ENCODE results near the gene OOEP. TPM values are rescaled to one million over a fixed set of nuclear protein-coding genes. Genes with fewer than 3 reads are reported as not detected.
"Not testable (repeated sequence)": the region's sequence is repeated elsewhere in the genome, so short reads cannot be mapped to it uniquely, and the experiment has no call there.

OOEP gene
- under 1 TPM in 1 of 3 donors, not detected in 2; 0.29 TPM for polyA plus RNA-seq

DNA sequence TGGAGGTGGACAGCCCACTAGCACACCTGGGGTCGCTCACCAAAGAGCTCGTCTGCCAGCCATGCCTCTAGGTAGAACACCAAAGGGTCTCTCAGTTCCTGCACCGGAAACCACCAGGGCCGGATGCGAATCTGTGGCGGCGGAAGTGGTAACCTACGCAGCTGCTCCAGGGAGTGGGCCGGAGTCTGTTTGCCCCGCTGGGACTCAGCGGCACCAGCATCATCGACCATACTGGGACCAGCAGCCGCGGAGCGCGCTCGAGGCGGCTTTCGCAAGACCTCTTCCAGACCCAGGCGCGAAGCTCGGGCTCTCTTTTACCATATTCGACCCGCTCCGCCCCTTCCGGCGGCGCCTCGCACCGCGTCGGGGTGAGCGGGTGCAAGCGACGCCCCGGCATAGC lies at the start of gene OOEP:
OOEP (minus strand) TSS at position 335 of the 400 bp plus-strand sequence; CDS start at position 230, 105 bp downstream.
- H3K4me3 Mint-ChIP-seq = no peak within 1 kb of the TSS
- no peaks in the 10 kb centered on the region for H3K36me3 Mint-ChIP-seq
- peaks cover 0 to 4% (median 0%) of the 10 kb centered on the region in 6 donors for H3K9me3 Mint-ChIP-seq
- no peak within 1 kb of the TSS for H3K27ac Mint-ChIP-seq
- no peaks in the 10 kb centered on the region for H3K4me1 Mint-ChIP-seq
- peaks cover 0 to 4% (median 2%) of the 10 kb centered on the region in 3 donors for H3K27me3 Mint-ChIP-seq (ENCODE audit: low read depth in 3 of 3)
- DNase-seq = no peak

DNA sequence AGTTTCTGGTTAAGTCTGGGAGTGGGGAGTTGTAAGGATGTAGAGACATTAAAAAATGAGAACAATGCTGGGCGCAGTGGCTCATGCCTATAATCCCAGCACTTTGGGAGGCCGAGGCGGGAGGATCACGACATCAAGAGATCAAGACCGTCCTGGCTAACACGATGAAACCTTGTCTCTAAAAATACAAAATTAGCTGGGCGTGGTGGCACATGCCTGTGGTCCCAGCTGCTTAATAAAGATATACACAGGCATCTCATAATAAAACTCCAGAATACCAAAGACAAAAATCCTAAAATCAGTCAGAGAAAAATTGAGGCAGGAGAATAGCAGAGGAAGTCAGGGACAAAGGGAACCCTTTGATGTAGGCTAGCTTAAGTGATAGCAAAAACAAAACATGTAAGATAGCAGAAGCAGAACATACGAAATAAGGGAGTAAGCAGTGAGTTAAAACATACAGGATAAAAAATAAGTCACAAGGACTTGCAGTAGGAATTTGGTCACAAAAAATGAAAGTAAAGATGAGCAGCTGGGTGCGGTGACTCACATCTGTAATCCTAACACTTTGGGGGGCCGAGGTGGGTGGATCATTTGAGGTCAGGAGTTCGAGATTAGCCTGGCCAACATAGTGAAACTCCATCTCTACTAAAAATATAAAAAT lies 48.5 kb upstream of the OOEP start:
- no peaks in the 10 kb centered on the region for H3K9me3 Mint-ChIP-seq

DNA sequence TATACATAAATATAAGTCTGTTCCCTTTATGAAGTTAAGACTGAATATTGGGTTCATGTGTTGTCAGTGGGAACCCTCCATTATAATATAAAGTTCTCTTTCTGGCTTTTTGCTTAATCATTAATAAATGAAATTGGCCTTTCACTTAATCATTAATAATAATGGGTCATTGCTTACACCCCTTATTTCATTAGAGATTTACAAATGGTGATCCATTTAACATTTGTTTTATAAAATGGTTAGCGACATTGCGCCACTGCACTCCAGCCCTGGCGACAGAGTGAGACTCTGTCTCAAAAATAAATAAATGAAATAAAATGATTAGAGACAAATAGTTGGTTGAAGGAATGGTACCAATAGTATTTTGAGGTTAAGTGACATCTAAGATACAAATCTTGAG lies 43.4 kb upstream of the OOEP start:
- Mint-ChIP-seq H3K4me3 (no peak overlapping the region), H3K36me3 (peaks cover 11 to 25% (median 13%) of the 10 kb centered on the region in 3 donors)

More for the DNA sequence above, 48.5 kb upstream of the OOEP start:
- peaks cover 11 to 31% (median 23%) of the 10 kb centered on the region in 3 donors for H3K36me3 Mint-ChIP-seq
- peak in 2 of 3 donors; percentile 8 to 9 for DNase-seq
- peak overlapping the region in 4 of 5 donors; percentile 6 to 70 (median 54) for H3K4me3 Mint-ChIP-seq
- peaks cover 31 to 33% of the 10 kb centered on the region in 2 donors for H3K4me1 Mint-ChIP-seq
- H3K27me3 Mint-ChIP-seq (ENCODE audit: low read depth in 3 of 3) = peaks cover 5 to 12% (median 7%) of the 10 kb centered on the region in 3 donors
- H3K27ac Mint-ChIP-seq = peak overlapping the region; percentile 14 to 92 (median 52)

DNA sequence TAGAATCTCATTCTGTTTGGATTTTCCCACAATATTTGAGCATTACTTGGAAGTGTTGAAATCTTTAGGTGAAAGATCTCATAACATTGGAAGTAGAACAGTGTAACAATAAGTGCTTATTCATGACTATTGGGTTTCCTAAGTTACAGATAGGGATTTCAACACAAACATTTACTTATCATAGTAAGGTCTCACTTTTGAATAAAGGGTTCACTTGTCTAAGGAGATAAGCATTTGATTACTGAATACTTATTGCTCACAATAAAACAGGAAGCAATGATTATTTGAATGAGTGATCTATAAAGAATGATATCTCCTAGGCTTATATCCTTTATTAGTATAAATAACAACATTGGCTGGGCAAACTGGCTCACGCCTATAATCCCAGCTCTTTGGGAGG lies 39.7 kb upstream of the OOEP start:
- Mint-ChIP-seq H3K4me3 (no peak overlapping the region), H3K27ac (no peak overlapping the region), H3K4me1 (no peaks in the 10 kb centered on the region), H3K36me3 (peaks cover 0 to 9% (median 9%) of the 10 kb centered on the region in 3 donors), H3K27me3 (ENCODE audit: low read depth in 3 of 3) (no peaks in the 10 kb centered on the region), H3K9me3 (no peaks in the 10 kb centered on the region)
- no peak for DNase-seq

More for the DNA sequence above, 43.4 kb upstream of the OOEP start:
- Mint-ChIP-seq H3K9me3 (no peaks in the 10 kb centered on the region), H3K27ac (no peak overlapping the region), H3K27me3 (ENCODE audit: low read depth in 3 of 3) (peaks cover 0 to 1% (median 0%) of the 10 kb centered on the region in 3 donors), H3K4me1 (peaks cover 4 to 5% of the 10 kb centered on the region in 2 donors)
- no peak for DNase-seq

GRCh38 chr6:73400656-73401055 lies 31.0 kb upstream of the OOEP start:
- Mint-ChIP-seq H3K27me3 (ENCODE audit: low read depth in 3 of 3) (peaks cover 0 to 1% (median 0%) of the 10 kb centered on the region in 3 donors), H3K4me3 (no peak overlapping the region), H3K9me3 (no peaks in the 10 kb centered on the region), H3K4me1 (no peaks in the 10 kb centered on the region), H3K27ac (no peak overlapping the region), H3K36me3 (no peaks in the 10 kb centered on the region)
- DNase-seq = no peak

- DNase-seq = no peak
- Mint-ChIP-seq H3K9me3 (no peaks in the 10 kb centered on the region), H3K36me3 (no peaks in the 10 kb centered on the region), H3K4me1 (peaks cover 6% of the 10 kb centered on the region in 2 donors), H3K27me3 (ENCODE audit: low read depth in 3 of 3) (peaks cover 0 to 6% (median 0%) of the 10 kb centered on the region in 3 donors), H3K27ac (no peak overlapping the region), H3K4me3 (no peak overlapping the region)
Measured at GRCh38 chr6:73395875-73396274, 26.2 kb upstream of the OOEP start.

DNA sequence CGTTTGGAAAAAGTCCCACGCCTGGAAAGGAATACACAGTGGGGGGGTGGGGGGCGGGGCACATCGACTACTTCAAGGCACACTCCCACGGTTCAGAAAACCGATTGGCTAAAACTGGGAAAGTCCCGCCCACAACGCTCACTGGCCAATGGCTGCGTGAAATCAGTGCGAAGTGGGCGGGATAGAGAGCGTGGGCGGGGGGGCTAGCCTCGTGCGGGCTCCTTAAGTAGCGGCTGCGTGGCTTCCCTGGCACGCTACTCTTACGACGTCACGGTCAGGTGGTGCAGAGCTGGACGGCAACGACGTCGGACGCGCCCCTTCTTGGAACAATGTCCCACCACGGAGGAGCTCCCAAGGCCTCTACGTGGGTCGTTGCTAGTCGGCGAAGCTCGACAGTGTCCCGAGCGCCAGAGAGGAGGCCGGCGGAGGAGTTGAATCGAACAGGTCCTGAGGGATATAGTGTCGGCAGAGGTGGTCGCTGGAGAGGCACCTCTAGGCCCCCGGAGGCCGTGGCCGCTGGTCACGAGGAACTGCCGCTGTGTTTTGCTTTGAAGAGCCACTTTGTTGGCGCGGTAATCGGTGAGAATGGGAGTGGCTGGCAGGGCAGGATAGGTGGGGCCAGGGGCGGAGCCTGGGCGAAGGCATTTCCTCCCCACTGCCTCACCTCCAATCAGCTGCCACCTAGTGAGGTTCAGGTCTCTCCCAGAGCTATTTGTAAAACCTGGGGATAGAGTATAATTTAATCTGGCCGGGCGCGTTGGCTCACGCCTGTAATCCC lies 25.1 kb upstream of the OOEP start, which contains the start of gene DDX43:
DDX43 (plus strand) TSS at position 252 of the 778 bp plus-strand sequence; CDS start at position 330, 78 bp downstream.
- H3K27ac Mint-ChIP-seq = peak within 1 kb of the TSS; percentile 48 to 94 (median 82)
- no peaks in the 10 kb centered on the region for H3K36me3 Mint-ChIP-seq
- peaks cover 9 to 11% of the 10 kb centered on the region in 2 donors for H3K4me1 Mint-ChIP-seq
- peak; percentile 43 to 61 (median 47) for DNase-seq
- H3K4me3 Mint-ChIP-seq = peak within 1 kb of the TSS; percentile 60 to 89 (median 77)
- no peaks in the 10 kb centered on the region for H3K9me3 Mint-ChIP-seq
- peaks cover 0 to 6% (median 3%) of the 10 kb centered on the region in 3 donors for H3K27me3 Mint-ChIP-seq (ENCODE audit: low read depth in 3 of 3)

- Mint-ChIP-seq H3K27ac (no peak overlapping the region), H3K36me3 (no peaks in the 10 kb centered on the region), H3K9me3 (no peaks in the 10 kb centered on the region), H3K27me3 (ENCODE audit: low read depth in 3 of 3) (peaks cover 0 to 9% (median 3%) of the 10 kb centered on the region in 3 donors), H3K4me1 (peaks cover 23 to 26% of the 10 kb centered on the region in 2 donors), H3K4me3 (peak overlapping the region in 1 of 5 donors; percentile 9)
- no peak for DNase-seq
Measured at GRCh38 chr6:73393278-73393677, 23.6 kb upstream of the OOEP start.

- not testable (repeated sequence) for H3K27ac Mint-ChIP-seq; DNase-seq; H3K36me3 Mint-ChIP-seq; H3K27me3 Mint-ChIP-seq (ENCODE audit: low read depth in 3 of 3); H3K4me3 Mint-ChIP-seq; H3K9me3 Mint-ChIP-seq
- H3K4me1 Mint-ChIP-seq = peaks cover 25 to 30% of the 10 kb centered on the region in 2 donors
Measured at GRCh38 chr6:73392188-73392587, 22.5 kb upstream of the OOEP start.

- Mint-ChIP-seq H3K9me3 (no peaks in the 10 kb centered on the region), H3K27ac (peak overlapping the region in 2 of 6 donors; percentile 42 to 79), H3K4me3 (no peak overlapping the region), H3K4me1 (peaks cover 25 to 30% of the 10 kb centered on the region in 2 donors), H3K27me3 (ENCODE audit: low read depth in 3 of 3) (peaks cover 0 to 9% (median 3%) of the 10 kb centered on the region in 3 donors), H3K36me3 (no peaks in the 10 kb centered on the region)
- no peak for DNase-seq
Measured at GRCh38 chr6:73391675-73392074, 22.0 kb upstream of the OOEP start.

- Mint-ChIP-seq H3K36me3 (no peaks in the 10 kb centered on the region), H3K4me3 (peak overlapping the region in 1 of 5 donors; percentile 47), H3K9me3 (no peaks in the 10 kb centered on the region), H3K27ac (peak overlapping the region in 2 of 6 donors; percentile 26 to 88), H3K4me1 (peaks cover 25 to 30% of the 10 kb centered on the region in 2 donors), H3K27me3 (ENCODE audit: low read depth in 3 of 3) (peaks cover 2 to 6% (median 3%) of the 10 kb centered on the region in 3 donors)
- DNase-seq = no peak
Measured at GRCh38 chr6:73389854-73390253, 20.2 kb upstream of the OOEP start.

DNA sequence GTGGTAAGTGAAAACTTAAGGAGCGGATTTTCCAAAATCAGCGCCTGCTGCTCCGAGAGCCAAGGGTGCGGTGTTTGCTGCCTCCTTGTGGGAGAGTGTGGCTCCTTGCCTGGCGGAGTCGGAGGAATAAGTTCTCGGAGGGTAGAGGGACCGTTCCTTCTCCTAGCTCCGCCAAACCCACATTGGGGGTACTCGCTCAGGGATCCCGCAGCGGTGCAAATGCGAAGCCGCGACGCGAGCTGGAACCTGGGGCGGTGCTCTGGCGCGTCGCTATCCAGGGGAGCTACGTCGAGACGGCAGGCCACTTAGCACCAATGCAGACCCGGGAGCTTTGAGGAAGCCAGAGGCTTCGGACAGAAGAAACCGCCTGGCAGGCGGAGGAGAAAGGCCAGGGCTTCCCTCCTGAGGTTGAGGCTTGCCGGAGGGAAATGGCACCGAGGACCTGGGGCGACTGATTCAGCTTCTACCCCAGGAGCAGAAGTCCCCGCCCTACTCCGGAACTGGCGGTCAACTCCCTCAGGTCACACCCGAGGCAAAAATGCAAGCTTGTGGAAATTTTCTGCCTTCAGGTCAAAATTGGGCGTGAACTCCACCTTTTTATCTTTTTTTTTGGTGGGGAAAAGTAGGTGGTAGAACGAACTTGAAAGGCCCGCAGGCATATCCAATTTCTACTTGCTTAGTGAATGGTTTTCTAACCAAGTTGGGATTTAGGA lies 19.3 kb upstream of the OOEP start:
- peak overlapping the region; percentile 82 to 94 (median 90) for H3K27ac Mint-ChIP-seq
- H3K27me3 Mint-ChIP-seq (ENCODE audit: low read depth in 3 of 3) = peaks cover 2 to 3% (median 3%) of the 10 kb centered on the region in 3 donors

GRCh38 chr6:73388433-73388799 lies 18.7 kb upstream of the OOEP start:
- DNase-seq = no peak
- Mint-ChIP-seq H3K4me3 (peak overlapping the region; percentile 84 to 90 (median 87)), H3K36me3 (no peaks in the 10 kb centered on the region), H3K27ac (peak overlapping the region; percentile 82 to 94 (median 90)), H3K9me3 (no peaks in the 10 kb centered on the region), H3K4me1 (peaks cover 25 to 30% of the 10 kb centered on the region in 2 donors), H3K27me3 (ENCODE audit: low read depth in 3 of 3) (peaks cover 2 to 4% (median 3%) of the 10 kb centered on the region in 3 donors)

More for the DNA sequence above, 19.3 kb upstream of the OOEP start:
- no peaks in the 10 kb centered on the region for H3K9me3 Mint-ChIP-seq
- peaks cover 25 to 30% of the 10 kb centered on the region in 2 donors for H3K4me1 Mint-ChIP-seq
- H3K36me3 Mint-ChIP-seq = no peaks in the 10 kb centered on the region
- DNase-seq = peak; percentile 59 to 64 (median 63)
- peak overlapping the region; percentile 84 to 90 (median 87) for H3K4me3 Mint-ChIP-seq

Data from immature natural killer cell (primary cell).